Endothelial cell of hepatic sinusoid (primary cell): ENCODE results near the gene CCDC60.

Source experiments
- in situ Hi-C: cut with HindIII; loops from 2 replicates; pipeline ENCODE4 v1.10.0; 2017; ENCODE audit warnings: low sequenced_read_pairs

Gene CCDC60

DNA sequence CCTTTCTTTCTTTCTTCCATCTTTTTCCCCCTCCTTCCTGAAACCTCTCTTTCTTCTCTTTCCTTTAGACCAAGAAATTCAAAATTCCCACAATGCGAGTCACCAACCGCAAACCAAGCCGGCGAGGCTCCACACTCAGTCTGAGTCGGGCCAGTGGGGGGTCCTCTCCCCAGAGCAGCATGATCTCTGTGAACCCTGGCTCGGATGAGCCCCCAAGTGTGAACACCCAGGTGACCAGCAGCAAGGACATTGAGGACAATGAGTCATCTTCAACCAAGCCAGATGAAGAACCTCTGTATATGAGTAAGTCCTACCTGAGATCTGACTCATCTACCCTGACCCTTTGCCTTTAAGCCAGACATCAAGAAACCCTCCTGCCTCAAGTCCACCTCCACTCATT is 170.5 kb downstream of the CCDC60 start:
- in situ Hi-C loops: no loop called here

GRCh38 chr12:119512772-119513497 is 178.4 kb downstream of the CCDC60 start:
- in situ Hi-C loops: no loop called here

- in situ Hi-C loops: no loop called here
Observed at GRCh38 chr12:119528241-119528640, 193.7 kb downstream of the CCDC60 start.

GRCh38 chr12:119540476-119540875 is 205.9 kb downstream of the CCDC60 start:
- in situ Hi-C loops: no loop called here

GRCh38 chr12:119544765-119545625 is 210.5 kb downstream of the CCDC60 start:
- in situ Hi-C loops: no loop called here

DNA sequence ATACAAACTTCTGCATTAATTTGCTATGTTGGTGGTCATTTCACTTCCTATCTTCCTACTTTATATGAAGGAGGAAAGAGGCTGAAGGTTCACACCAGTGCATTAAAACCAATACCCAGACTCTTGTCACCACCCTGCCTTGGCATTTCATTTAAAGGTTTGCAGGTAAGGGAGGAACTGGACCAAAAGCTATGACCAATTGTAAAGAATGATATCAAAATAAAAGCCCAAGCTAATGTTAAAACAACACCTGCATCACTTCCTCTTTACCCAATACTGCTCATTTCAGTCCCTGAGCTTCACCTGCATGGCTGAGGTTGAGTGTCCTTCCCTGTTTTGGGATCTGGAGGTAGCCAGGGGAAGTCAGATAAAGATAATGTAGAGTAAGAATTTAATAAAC is 211.8 kb downstream of the CCDC60 start:
- in situ Hi-C loops: no loop called here

DNA sequence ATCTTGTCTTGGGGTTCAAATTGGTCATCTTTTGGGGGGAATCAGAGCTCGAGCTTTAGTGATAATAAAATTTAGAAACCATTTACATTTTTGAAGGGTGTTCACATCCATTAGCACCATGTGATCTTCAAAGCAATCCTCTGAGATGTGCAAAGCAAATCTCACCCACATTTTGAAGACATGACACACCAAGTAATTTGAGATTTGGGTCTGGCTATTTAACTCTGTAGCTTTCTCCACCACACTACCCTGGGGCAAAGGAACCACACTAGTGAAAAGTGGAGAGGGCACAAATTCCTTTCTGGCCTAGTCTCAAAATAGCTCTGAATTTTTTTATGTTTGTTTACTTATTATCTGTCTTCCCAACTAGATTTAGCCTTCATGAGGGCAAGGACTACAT is 212.5 kb downstream of the CCDC60 start:
- in situ Hi-C loops: no loop called here

GRCh38 chr12:119556854-119557253 is 222.3 kb downstream of the CCDC60 start:
- in situ Hi-C loops: no loop called here

- in situ Hi-C loops: no loop called here
Observed at GRCh38 chr12:119565404-119565803, 230.9 kb downstream of the CCDC60 start.

GRCh38 chr12:119570771-119571170 is 236.2 kb downstream of the CCDC60 start:
- in situ Hi-C loops: no loop called here

DNA sequence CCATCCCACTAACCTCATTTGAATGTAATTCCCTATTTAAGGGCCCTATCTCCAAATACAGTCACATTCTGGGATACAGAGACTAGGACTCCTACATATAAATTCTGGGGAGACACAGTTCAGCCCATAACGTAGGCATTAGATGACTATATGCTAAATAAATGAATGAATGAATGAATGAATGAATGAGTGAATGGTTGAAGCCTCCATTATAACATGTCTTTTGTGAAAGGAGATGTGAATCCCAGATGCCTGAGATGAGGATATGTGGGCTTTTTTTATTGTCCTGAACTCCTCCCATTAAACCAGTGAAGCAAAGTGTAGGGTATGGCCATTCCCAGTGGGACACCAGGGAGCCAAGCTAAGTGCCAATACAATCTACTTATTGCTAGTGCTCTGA is 238.6 kb downstream of the CCDC60 start:
- in situ Hi-C loops: no loop called here

DNA sequence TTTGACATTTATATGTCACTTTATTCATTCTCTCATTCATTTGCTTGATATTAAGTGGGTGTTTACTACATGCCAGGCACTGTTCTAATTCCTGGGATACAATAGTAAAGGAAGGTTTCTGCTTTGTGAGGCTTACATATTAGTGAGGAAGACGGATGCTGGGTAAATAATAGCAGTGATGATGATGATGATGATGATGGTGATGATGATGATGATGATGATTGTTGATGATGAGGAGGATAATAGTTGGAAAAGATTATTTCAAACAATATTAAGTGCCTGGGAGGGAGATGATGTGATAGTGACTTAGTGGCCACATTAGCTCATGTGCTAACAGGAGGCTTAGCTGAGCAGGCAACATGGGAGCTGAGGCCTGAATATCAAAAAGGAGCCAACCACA is 239.7 kb downstream of the CCDC60 start:
- in situ Hi-C loops: no loop called here

- in situ Hi-C loops: no loop called here
Observed at GRCh38 chr12:119576118-119576810, 241.7 kb downstream of the CCDC60 start.

DNA sequence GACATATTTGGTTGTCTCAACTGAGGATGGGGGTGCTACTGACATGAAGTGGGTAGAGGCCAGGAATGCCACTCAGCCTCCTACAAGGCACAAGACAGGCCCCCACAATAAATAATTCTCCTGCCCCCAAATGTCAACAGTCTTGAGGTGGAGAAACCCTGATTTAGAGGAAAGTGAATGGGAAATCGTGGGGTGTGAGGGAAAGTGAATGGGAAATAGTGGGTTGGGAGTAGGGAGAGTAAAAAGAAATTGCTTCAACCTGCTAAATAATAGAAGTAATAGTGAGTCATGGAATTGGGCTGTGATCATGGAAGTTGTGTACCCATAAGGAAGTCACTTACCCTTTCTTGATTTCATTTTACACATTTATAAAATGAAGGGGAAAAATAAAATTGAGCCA is 242.4 kb downstream of the CCDC60 start:
- in situ Hi-C loops: no loop called here

DNA sequence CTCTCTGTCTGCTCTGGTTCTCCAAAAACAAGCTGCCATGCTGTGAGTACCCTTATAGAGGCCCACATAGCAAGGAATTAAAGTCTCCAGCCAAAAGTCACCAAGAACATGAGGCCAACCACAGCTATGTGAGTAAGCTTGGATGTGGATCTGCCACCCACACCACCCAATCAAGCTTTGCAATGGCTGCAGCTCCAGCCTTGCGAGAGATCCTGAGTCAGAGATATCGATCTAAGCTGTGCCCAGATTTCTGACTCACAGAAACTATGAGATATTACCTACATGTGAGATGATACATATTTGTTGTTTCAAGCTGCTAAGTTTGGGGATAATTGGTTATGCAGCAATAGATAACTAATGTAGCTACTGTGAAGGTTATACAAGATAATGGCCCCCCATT is 243.6 kb downstream of the CCDC60 start:
- in situ Hi-C loops: no loop called here

DNA sequence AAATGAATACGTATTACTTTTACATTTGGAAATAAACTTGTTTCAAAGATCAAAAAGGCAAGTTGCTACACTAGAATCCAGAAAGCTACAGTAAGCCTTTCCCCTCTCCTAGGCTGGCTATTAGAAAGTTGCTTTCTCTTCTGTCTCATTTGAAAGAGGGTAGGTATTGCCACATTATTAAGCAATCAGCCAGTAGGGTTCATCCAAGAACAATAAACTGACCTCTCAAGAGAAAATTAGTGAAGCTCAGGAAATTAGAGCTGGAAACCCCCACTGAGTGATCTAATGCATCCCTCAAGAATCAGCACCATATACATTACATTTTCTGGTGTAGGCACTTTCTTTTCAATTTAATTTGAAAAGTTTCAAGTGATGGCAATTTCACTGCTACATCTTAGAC is 254.6 kb downstream of the CCDC60 start:
- in situ Hi-C loops: no loop called here

DNA sequence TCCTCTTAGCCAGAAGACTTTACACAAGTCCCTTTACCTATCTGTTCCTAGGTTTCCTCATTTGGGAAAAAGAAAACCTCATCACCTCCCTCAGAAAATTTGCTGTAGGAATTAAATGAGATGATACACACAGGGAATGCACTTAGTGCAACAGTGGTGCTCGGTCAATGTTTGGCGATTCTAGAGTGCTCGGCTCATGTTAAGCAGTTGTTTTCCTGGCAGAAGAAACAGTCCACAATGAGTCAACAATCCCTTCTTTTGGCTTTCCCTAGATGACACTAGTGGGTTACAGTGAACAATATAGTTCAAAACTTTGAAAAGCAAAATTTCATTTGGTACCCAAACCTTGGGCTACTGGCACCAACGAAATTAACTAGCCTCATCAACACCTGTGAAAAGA is 255.1 kb downstream of the CCDC60 start:
- in situ Hi-C loops: no loop called here
